AG10803 (cell line): Measurements from ENCODE around the gene LENG8.
"Not testable (repeated sequence)": the region's sequence is repeated elsewhere in the genome, so short reads cannot be mapped to it uniquely, and the experiment has no call there.

Experiments used
- DNase-seq: peaks from one replicate; pipeline ENCODE4 v3.0.0; 2010; ENCODE audit warnings: low read depth
- H3K4me3 ChIP-seq: 2 replicates; pipeline ENCODE4 v1.5.1; 2011; ENCODE audit warnings: mild to moderate bottlenecking, low read length, control low read depth
- CTCF ChIP-seq: conservative IDR thresholded peaks from 2 replicates; pipeline ENCODE4 v1.5.1; 2011; ENCODE audit warnings: mild to moderate bottlenecking, low read length, control low read depth, inconsistent platforms

Gene LENG8

GRCh38 chr19:54507824-54508223, 58.8 kb downstream of the LENG8 start:
- TF ChIP-seq CTCF, result no peak
- no peak for DNase-seq

GRCh38 chr19:54508487-54508886, 59.5 kb downstream of the LENG8 start:
- DNase-seq, H3K4me3 ChIP-seq: not testable (repeated sequence)

More at GRCh38 chr19:54507824-54508223, 58.8 kb downstream of the LENG8 start:
- no peak overlapping the region for H3K4me3 ChIP-seq

GRCh38 chr19:54509200-54509940, 60.4 kb downstream of the LENG8 start:
- H3K4me3 ChIP-seq, DNase-seq: not testable (repeated sequence)
